Measurements from ENCODE around the gene MBD3L3. TPM values are rescaled to one million over a fixed set of nuclear protein-coding genes. Genes with fewer than 3 reads are reported as not detected.
A peak's percentile ranks its signal among the peaks of the same experiment; 100 is the strongest.

MBD3L3 gene
- total and polyA plus RNA-seq, 2 experiments from 2014 or later = not detected

- Histone ChIP-seq H3K36me3 (no peaks in the 10 kb centered on the region), H3K9me3 (ENCODE audit: low read depth) (no peaks in the 10 kb centered on the region), H3K27me3 (no peaks in the 10 kb centered on the region), H3K4me3 (peak overlapping the region; percentile 41), H3K4me1 (ENCODE audit: low read depth) (no peaks in the 10 kb centered on the region), H3K27ac (peak overlapping the region; percentile 78)
- TF ChIP-seq, protein P1, sequence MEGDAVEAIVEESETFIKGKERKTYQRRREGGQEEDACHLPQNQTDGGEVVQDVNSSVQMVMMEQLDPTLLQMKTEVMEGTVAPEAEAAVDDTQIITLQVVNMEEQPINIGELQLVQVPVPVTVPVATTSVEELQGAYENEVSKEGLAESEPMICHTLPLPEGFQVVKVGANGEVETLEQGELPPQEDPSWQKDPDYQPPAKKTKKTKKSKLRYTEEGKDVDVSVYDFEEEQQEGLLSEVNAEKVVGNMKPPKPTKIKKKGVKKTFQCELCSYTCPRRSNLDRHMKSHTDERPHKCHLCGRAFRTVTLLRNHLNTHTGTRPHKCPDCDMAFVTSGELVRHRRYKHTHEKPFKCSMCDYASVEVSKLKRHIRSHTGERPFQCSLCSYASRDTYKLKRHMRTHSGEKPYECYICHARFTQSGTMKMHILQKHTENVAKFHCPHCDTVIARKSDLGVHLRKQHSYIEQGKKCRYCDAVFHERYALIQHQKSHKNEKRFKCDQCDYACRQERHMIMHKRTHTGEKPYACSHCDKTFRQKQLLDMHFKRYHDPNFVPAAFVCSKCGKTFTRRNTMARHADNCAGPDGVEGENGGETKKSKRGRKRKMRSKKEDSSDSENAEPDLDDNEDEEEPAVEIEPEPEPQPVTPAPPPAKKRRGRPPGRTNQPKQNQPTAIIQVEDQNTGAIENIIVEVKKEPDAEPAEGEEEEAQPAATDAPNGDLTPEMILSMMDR (IDR thresholded peaks at IDR 0.05; ENCODE audit: low read depth, low read length) = no peak
- DNase-seq (ENCODE audit: low read depth in 1 of 2, low spot score in 1 of 2) = peak; percentile 96
Measured at GRCh38 chr19:7098701-7099596, 40.5 kb upstream of the MBD3L3 start.

DNA sequence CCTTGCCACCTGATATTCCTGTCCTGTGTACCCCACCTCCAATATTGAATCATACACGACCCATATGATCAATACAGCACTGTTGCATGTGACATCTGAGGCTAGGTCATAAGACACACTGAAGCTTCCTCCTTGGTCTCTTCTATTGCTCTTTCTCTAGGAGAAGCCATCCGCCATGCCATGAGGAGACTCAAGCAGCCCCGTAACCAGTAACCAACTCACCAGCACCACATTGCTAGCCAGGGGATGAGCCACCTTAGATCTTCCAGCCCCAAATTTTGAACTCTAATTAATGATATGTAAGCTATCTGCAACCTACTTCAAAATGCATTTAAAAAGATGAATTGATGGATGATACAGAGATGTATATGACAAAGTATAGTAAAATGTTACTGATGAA lies 39.6 kb upstream of the MBD3L3 start:
- TF ChIP-seq, protein P1 (IDR thresholded peaks at IDR 0.05; ENCODE audit: low read depth, low read length) = no peak
- H3K27ac ChIP-seq = peak overlapping the region; percentile 78
- H3K4me3 ChIP-seq = peak overlapping the region; percentile 41
- H3K4me1 ChIP-seq (ENCODE audit: low read depth) = no peaks in the 10 kb centered on the region
- H3K27me3 ChIP-seq = no peaks in the 10 kb centered on the region
- no peaks in the 10 kb centered on the region for H3K9me3 ChIP-seq (ENCODE audit: low read depth)
- H3K36me3 ChIP-seq = no peaks in the 10 kb centered on the region
- DNase-seq (ENCODE audit: low read depth in 1 of 2, low spot score in 1 of 2) = no peak

DNA sequence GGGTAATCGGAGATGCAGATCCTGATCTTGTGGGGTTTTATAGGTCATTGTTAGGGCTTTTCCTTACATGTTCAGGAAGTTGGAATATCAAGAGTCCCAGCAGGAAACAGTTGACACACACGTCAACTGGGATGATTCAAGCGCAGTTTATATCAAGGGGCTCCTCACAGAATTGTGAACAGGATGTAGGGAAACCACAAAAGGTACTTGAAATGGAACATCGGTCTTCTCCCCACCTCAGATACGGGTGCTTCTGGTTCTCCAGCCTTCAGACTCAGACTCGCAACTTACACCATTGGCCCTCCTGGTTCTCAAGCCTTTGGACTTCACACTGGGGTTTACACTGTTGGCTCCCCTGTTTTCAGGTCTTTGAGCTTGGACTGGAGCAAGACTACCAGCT lies 30.5 kb upstream of the MBD3L3 start:
- Histone ChIP-seq H3K27me3 (no peaks in the 10 kb centered on the region), H3K9me3 (ENCODE audit: low read depth) (peaks cover 1% of the 10 kb centered on the region), H3K4me1 (ENCODE audit: low read depth) (no peaks in the 10 kb centered on the region), H3K36me3 (peaks cover 4% of the 10 kb centered on the region), H3K27ac (no peak overlapping the region), H3K4me3 (no peak overlapping the region)
- DNase-seq (ENCODE audit: low read depth in 1 of 2, low spot score in 1 of 2) = no peak
- TF ChIP-seq, protein P1 (IDR thresholded peaks at IDR 0.05; ENCODE audit: low read depth, low read length) = no peak

GRCh38 chr19:7083076-7083956 lies 24.8 kb upstream of the MBD3L3 start:
- Histone ChIP-seq H3K27me3 (no peaks in the 10 kb centered on the region), H3K27ac (no peak overlapping the region), H3K36me3 (peaks cover 47% of the 10 kb centered on the region), H3K4me1 (ENCODE audit: low read depth) (no peaks in the 10 kb centered on the region), H3K4me3 (no peak overlapping the region), H3K9me3 (ENCODE audit: low read depth) (peaks cover 17% of the 10 kb centered on the region)
- DNase-seq (ENCODE audit: low read depth in 1 of 2, low spot score in 1 of 2) = peak in 1 of 2 donors; percentile 41
- TF ChIP-seq, protein P1 (IDR thresholded peaks at IDR 0.05; ENCODE audit: low read depth, low read length) = no peak

DNA sequence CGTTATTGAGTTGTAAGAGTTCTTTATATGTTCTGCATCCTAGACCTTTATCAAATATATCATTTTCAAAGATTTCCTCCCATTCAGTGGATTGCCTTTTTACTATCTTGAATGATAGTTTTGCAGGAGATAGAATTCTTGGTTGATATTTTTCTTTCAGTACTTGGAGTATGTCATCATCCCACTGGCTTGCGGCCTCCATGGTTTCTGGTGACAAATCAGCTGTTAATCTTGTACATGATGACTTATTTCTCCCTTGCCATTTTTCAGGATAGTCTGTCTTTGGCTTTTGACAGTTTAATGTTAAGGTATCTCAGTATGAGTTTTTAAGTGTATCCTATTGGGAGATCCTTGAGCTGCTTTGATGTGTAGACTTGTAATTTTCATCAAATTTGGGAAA lies 19.5 kb upstream of the MBD3L3 start:
- Histone ChIP-seq H3K4me3 (no peak overlapping the region), H3K27ac (no peak overlapping the region), H3K9me3 (ENCODE audit: low read depth) (peaks cover 5% of the 10 kb centered on the region), H3K4me1 (ENCODE audit: low read depth) (no peaks in the 10 kb centered on the region), H3K27me3 (no peaks in the 10 kb centered on the region), H3K36me3 (peaks cover 62% of the 10 kb centered on the region)
- TF ChIP-seq, protein P1 (IDR thresholded peaks at IDR 0.05; ENCODE audit: low read depth, low read length) = no peak
- no peak for DNase-seq (ENCODE audit: low read depth in 1 of 2, low spot score in 1 of 2)

All from cardiac muscle cell (in vitro differentiated cells and primary cell).